GM12801 (cell line): ENCODE measurements around the gene DCBLD2.

Source experiments
- CTCF ChIP-seq: IDR thresholded peaks from one replicate; pipeline ENCODE4 v1.5.1; 2011; ENCODE audit warnings: control low read depth; ENCODE audit not compliant: insufficient read length; ENCODE audit errors: extremely low read depth

Gene DCBLD2

GRCh38 chr3:98807561-98807960, 93.9 kb downstream of the DCBLD2 start:
- TF ChIP-seq CTCF: no peak

- no peak for TF ChIP-seq CTCF
Measured at GRCh38 chr3:98807011-98807410, 94.5 kb downstream of the DCBLD2 start.

- TF ChIP-seq CTCF: no peak
Measured at GRCh38 chr3:98806521-98806920, 95.0 kb downstream of the DCBLD2 start.

GRCh38 chr3:98805571-98805970, 95.9 kb downstream of the DCBLD2 start:
- no peak for TF ChIP-seq CTCF

GRCh38 chr3:98801043-98801747, 100.3 kb downstream of the DCBLD2 start:
- no peak for TF ChIP-seq CTCF

GRCh38 chr3:98800401-98800800, 101.1 kb downstream of the DCBLD2 start:
- no peak for TF ChIP-seq CTCF

GRCh38 chr3:98799479-98799878, 102.0 kb downstream of the DCBLD2 start:
- TF ChIP-seq CTCF: no peak
